Measurements from ENCODE around the gene IGFL2. TPM values are rescaled to one million over a fixed set of nuclear protein-coding genes. Genes with fewer than 3 reads are reported as not detected.
"Not testable (repeated sequence)": the region's sequence is repeated elsewhere in the genome, so short reads cannot be mapped to it uniquely, and the experiment has no call there.

IGFL2 gene
- polyA plus RNA-seq, 3 donors, result not detected

DNA sequence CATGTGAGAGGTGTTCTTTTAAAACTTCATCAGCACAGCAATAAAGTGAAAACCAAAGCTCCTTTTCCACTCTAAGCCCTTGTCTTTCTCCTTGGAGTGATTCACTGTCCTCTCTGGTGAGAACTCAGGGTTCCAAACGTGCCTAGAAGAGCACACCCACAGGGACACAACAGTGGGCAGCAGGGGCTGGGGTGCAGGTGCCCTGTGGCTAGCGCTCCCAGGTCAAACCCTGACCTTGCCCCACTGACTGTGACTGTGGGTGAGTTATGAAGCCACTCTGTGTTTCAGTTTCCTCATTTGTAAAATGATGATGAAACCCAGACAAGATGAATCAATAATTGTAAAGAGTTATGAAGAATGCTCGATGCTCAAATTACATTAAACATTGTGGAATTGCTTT, 43.9 kb downstream of the IGFL2 start:
- Histone ChIP-seq H3K4me2 (replicated peaks; ENCODE audit: extremely low read depth, low read length, poor library complexity, severe bottlenecking) (peak overlapping the region; percentile 45), H4K20me1 (ENCODE audit: insufficient read depth, low read length) (no peaks in the 10 kb centered on the region), H3K27ac (ENCODE audit: low read depth in 1 of 2, low read length in 2 of 2) (peak overlapping the region; percentile 91 to 96), H3K9ac (ENCODE audit: insufficient read depth, low read length, poor library complexity, severe bottlenecking) (no peak overlapping the region), H3K27me3 (ENCODE audit: control insufficient read depth in 2 of 2, insufficient read depth in 2 of 2, low read length in 2 of 2) (peaks cover 0 to 2% of the 10 kb centered on the region in 2 donors), H3K4me1 (ENCODE audit: control insufficient read depth in 1 of 2, insufficient read depth in 2 of 2, low read length in 2 of 2) (peaks cover 31 to 34% of the 10 kb centered on the region in 2 donors), H3K9me3 (replicated peaks in 1 of 2; ENCODE audit: control insufficient read depth in 1 of 2, insufficient read depth in 1 of 2, low read length in 2 of 2) (no peaks in the 10 kb centered on the region), H3K79me2 (ENCODE audit: insufficient read depth, low read length) (no peaks in the 10 kb centered on the region), H3K36me3 (replicated peaks in 1 of 2; ENCODE audit: control insufficient read depth in 1 of 2, insufficient read depth in 2 of 2, low read length in 2 of 2) (no peaks in the 10 kb centered on the region), H2AFZ (ENCODE audit: insufficient read depth, low read depth, low read length, poor library complexity, severe bottlenecking) (peak overlapping the region; percentile 11), H3K4me3 (replicated peaks in 1 of 3; ENCODE audit: low read depth in 2 of 3, low read length in 3 of 3) (peak overlapping the region in 1 of 3 experiments; percentile 32)
- no peaks in the 10 kb centered on the region for H3K36me3 Mint-ChIP-seq
- peak overlapping the region; percentile 98 to 100 (median 99) for H3K27ac Mint-ChIP-seq
- TF ChIP-seq, protein P1, sequence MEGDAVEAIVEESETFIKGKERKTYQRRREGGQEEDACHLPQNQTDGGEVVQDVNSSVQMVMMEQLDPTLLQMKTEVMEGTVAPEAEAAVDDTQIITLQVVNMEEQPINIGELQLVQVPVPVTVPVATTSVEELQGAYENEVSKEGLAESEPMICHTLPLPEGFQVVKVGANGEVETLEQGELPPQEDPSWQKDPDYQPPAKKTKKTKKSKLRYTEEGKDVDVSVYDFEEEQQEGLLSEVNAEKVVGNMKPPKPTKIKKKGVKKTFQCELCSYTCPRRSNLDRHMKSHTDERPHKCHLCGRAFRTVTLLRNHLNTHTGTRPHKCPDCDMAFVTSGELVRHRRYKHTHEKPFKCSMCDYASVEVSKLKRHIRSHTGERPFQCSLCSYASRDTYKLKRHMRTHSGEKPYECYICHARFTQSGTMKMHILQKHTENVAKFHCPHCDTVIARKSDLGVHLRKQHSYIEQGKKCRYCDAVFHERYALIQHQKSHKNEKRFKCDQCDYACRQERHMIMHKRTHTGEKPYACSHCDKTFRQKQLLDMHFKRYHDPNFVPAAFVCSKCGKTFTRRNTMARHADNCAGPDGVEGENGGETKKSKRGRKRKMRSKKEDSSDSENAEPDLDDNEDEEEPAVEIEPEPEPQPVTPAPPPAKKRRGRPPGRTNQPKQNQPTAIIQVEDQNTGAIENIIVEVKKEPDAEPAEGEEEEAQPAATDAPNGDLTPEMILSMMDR (IDR thresholded peaks at IDR 0.05), result no peak
- H3K4me3 Mint-ChIP-seq, result peak overlapping the region in 1 of 2 donors; percentile 46
- intact Hi-C loops (cut with micrococcal nuclease), result loop anchor here in 1 of 2 donors (10.0 kb wide), 1 partner anchor 177 kb away; no protein-coding TSS in a partner anchor
- H3K9me3 Mint-ChIP-seq, result peaks cover 0 to 2% (median 0%) of the 10 kb centered on the region in 7 donors
- H3K27me3 Mint-ChIP-seq (ENCODE audit: low read depth in 3 of 3), result peaks cover 15 to 26% (median 24%) of the 10 kb centered on the region in 3 donors
- peak; percentile 69 to 81 (median 81) for DNase-seq
- peaks cover 38% of the 10 kb centered on the region for H3K4me1 Mint-ChIP-seq
- WGBS (ENCODE audit: insufficient coverage), result 7% methylated on average over 2 of the region's 3 CpGs

DNA sequence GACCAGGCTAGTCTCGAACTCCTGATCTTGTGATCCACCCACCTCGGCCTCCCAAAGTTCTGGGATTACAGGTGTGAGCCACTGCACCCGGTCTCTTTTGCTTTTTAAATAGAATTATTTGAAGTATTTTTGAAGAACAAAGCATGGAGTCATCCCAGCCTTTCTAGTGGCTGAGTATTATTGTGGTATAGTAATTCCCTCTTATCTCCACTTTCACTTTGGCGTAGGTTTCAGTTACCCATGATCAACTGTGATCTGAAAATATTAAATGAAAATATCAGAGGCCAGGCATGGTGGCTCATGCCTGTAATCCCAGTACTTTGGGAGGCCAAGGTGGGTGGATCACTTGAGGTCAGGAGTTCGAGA, 44.6 kb downstream of the IGFL2 start:
- H3K27ac ChIP-seq (ENCODE audit: low read depth in 1 of 2, low read length in 2 of 2), result peak overlapping the region; percentile 91 to 96
- H3K4me1 ChIP-seq (ENCODE audit: control insufficient read depth in 1 of 2, insufficient read depth in 2 of 2, low read length in 2 of 2), result peaks cover 31 to 34% of the 10 kb centered on the region in 2 donors
- H3K27me3 ChIP-seq (ENCODE audit: control insufficient read depth in 2 of 2, insufficient read depth in 2 of 2, low read length in 2 of 2); H4K20me1 ChIP-seq (ENCODE audit: insufficient read depth, low read length); H3K36me3 ChIP-seq (replicated peaks in 1 of 2; ENCODE audit: control insufficient read depth in 1 of 2, insufficient read depth in 2 of 2, low read length in 2 of 2); H3K79me2 ChIP-seq (ENCODE audit: insufficient read depth, low read length); H2AFZ ChIP-seq (ENCODE audit: insufficient read depth, low read depth, low read length, poor library complexity, severe bottlenecking); H3K9me3 Mint-ChIP-seq; H3K9me3 ChIP-seq (replicated peaks in 1 of 2; ENCODE audit: control insufficient read depth in 1 of 2, insufficient read depth in 1 of 2, low read length in 2 of 2); H3K36me3 Mint-ChIP-seq: not testable (repeated sequence)
- H3K27me3 Mint-ChIP-seq (ENCODE audit: low read depth in 3 of 3), result peaks cover 18 to 28% (median 28%) of the 10 kb centered on the region in 3 donors
- H3K4me3 ChIP-seq (replicated peaks in 1 of 3; ENCODE audit: low read depth in 2 of 3, low read length in 3 of 3), result peak overlapping the region; percentile 2 to 32 (median 9)
- H3K4me2 ChIP-seq (replicated peaks; ENCODE audit: extremely low read depth, low read length, poor library complexity, severe bottlenecking), result peak overlapping the region; percentile 45
- H3K9ac ChIP-seq (ENCODE audit: insufficient read depth, low read length, poor library complexity, severe bottlenecking), result peak overlapping the region; percentile 70
- H3K4me3 Mint-ChIP-seq, result peak overlapping the region; percentile 71 to 83
- 92% methylated on average over 2 of the region's 5 CpGs for WGBS (ENCODE audit: insufficient coverage)
- peaks cover 38% of the 10 kb centered on the region for H3K4me1 Mint-ChIP-seq
- intact Hi-C loops (cut with micrococcal nuclease), result loop anchor here in 1 of 2 donors (10.0 kb wide), 1 partner anchor 178 kb away; no protein-coding TSS in a partner anchor
- DNase-seq, result peak in 1 of 3 donors; percentile 39
- H3K27ac Mint-ChIP-seq, result peak overlapping the region; percentile 98 to 100 (median 99)

Measured in CD14-positive monocyte (primary cell).